RWPE2 (cell line): Measurements from ENCODE around the gene HMGXB3.

ENCODE experiments used
- ATAC-seq: fragments of 200-7000 bp; cut with Tn5 transposase; 3 replicates; pipeline ENCODE4 v1.9.1; 2021; ENCODE audit warnings: low read depth
- DNase-seq: peaks from one replicate; pipeline ENCODE4 v3.0.0-alpha.2; 2020; ENCODE audit warnings: low spot score
- H3K27ac ChIP-seq: fragments of 450-650 bp; 2 replicates; pipeline ENCODE4 v1.5.1; 2017; ENCODE audit warnings: mild to moderate bottlenecking; ENCODE audit not compliant: poor library complexity, severe bottlenecking
- H3K27me3 ChIP-seq: fragments of 250-450 bp; sonication (Bioruptor Pico); 2 replicates; pipeline ENCODE4 v1.5.1; 2021; ENCODE audit warnings: mild to moderate bottlenecking, moderate library complexity; ENCODE audit not compliant: insufficient read depth, poor library complexity, severe bottlenecking
- H3K36me3 ChIP-seq: fragments of 250-450 bp; sonication (Bioruptor Pico); 2 replicates; pipeline ENCODE4 v1.5.1; 2020; ENCODE audit warnings: low read depth, mild to moderate bottlenecking, moderate library complexity
- H3K4me1 ChIP-seq: fragments of 250-450 bp; sonication (Bioruptor Pico); 2 replicates; pipeline ENCODE4 v1.5.1; 2021; ENCODE audit warnings: mild to moderate bottlenecking, moderate library complexity; ENCODE audit not compliant: insufficient read depth, poor library complexity, severe bottlenecking
- H3K4me3 ChIP-seq: fragments of 250-450 bp; sonication (Bioruptor Pico); 2 replicates; pipeline ENCODE4 v1.5.1; 2021; ENCODE audit warnings: mild to moderate bottlenecking, moderate library complexity; ENCODE audit not compliant: severe bottlenecking
- H3K9me3 ChIP-seq: fragments of 250-450 bp; sonication (Bioruptor Pico); 2 replicates; pipeline ENCODE4 v1.5.1; 2021; ENCODE audit warnings: mild to moderate bottlenecking, moderate library complexity; ENCODE audit not compliant: severe bottlenecking
- CTCF ChIP-seq: fragments of 450-650 bp; IDR thresholded peaks from one replicate; pipeline ENCODE4 v1.5.1; 2017; ENCODE audit warnings: mild to moderate bottlenecking, moderate library complexity; ENCODE audit not compliant: poor library complexity, severe bottlenecking

HMGXB3 gene

GRCh38 chr5:150073677-150074076 is 73.1 kb downstream of the HMGXB3 start:
- no peaks in the 10 kb centered on the region for H3K4me1 ChIP-seq
- DNase-seq (no peak), ATAC-seq (no peak)
- no peaks in the 10 kb centered on the region for H3K9me3 ChIP-seq
- H3K36me3 ChIP-seq, result no peaks in the 10 kb centered on the region
- no peaks in the 10 kb centered on the region for H3K27me3 ChIP-seq
- TF ChIP-seq CTCF, result no peak
- no peak overlapping the region for H3K4me3 ChIP-seq
- no peak overlapping the region for H3K27ac ChIP-seq

GRCh38 chr5:150075233-150075632 is 74.7 kb downstream of the HMGXB3 start:
- no peak for TF ChIP-seq CTCF
- Histone ChIP-seq H3K36me3 (no peaks in the 10 kb centered on the region), H3K27me3 (no peaks in the 10 kb centered on the region), H3K9me3 (no peaks in the 10 kb centered on the region), H3K27ac (no peak overlapping the region), H3K4me3 (no peak overlapping the region), H3K4me1 (no peaks in the 10 kb centered on the region)
- DNase-seq (no peak), ATAC-seq (no peak)

- DNase-seq, result no peak
- H3K27me3 ChIP-seq, result no peaks in the 10 kb centered on the region
- H3K4me3 ChIP-seq, result no peak overlapping the region
- no peaks in the 10 kb centered on the region for H3K4me1 ChIP-seq
- H3K36me3 ChIP-seq, result no peaks in the 10 kb centered on the region
- H3K27ac ChIP-seq, result no peak overlapping the region
- no peak for TF ChIP-seq CTCF
- H3K9me3 ChIP-seq, result no peaks in the 10 kb centered on the region
- no peak for ATAC-seq
These were observed 75.3 kb downstream of the HMGXB3 start for GRCh38 chr5:150075806-150076205.

GRCh38 chr5:150077060-150077459 is 76.5 kb downstream of the HMGXB3 start:
- no peak for DNase-seq

More at GRCh38 chr5:150077060-150077459, 76.5 kb downstream of the HMGXB3 start:
- no peak overlapping the region for H3K4me3 ChIP-seq
- H3K27me3 ChIP-seq, result no peaks in the 10 kb centered on the region
- no peak overlapping the region for H3K27ac ChIP-seq
- no peaks in the 10 kb centered on the region for H3K4me1 ChIP-seq
- TF ChIP-seq CTCF, result no peak
- no peaks in the 10 kb centered on the region for H3K36me3 ChIP-seq
- ATAC-seq, result no peak
- H3K9me3 ChIP-seq, result no peaks in the 10 kb centered on the region
